GM21528 (cell line): Measurements from ENCODE around the gene NFIB.

Source experiments
- ATAC-seq: cut with Tn5 transposase; IDR thresholded peaks from one replicate; pipeline ENCODE4 v1.9.1; 2021; ENCODE audit warnings: mild to moderate bottlenecking, moderate library complexity; ENCODE audit not compliant: unreplicated experiment, low FRiP score

The NFIB gene

DNA sequence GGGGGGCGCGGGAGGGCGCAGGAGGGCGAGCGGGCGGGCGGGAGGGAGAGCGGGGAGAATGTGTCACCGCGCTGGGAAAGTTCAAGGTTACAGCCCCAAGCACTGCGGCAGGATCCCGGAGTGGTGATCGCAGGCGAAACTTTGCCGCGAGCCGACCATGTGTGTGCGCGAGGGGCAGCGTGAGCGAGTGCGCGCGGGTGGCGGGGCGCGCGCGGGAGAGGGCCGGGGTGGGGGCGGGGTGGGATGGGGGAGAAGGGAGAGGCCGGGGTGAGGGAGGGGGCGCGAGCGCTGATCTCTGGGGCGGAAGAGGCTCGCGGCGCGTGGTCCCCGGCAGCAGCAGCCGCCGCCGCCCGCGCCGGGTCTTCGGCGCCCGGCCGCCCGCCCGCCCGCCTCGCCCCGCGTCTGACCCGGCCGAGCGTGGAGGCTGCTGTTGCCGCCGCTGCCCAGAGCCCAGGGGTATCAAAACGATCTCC is at the start of gene NFIB:
Gene NFIB (minus strand): TSS at position 191 of the 473 bp plus-strand sequence. CDS start 630 bp downstream, outside the sequence.
- ATAC-seq: no peak

DNA sequence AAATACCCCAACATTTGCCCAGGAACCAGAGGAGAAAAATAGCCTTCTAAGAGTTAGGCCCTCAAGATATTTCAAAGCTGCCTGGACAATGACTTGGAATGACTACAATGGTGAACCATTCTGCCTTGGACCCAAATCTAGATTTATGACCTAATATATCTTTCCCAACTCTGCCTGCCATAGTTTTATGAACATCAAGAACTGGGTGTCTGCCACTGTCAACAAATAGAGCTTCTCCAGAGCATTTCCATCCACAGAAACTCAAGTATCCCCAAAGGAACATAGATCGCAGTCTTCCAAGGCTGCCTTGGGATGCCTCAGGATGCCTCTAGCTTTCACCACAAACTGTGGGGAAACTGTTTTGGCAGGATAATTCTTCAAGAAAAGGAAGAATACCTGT is 48.2 kb upstream of the NFIB start:
- no peak for ATAC-seq

GRCh38 chr9:14361074-14361473 is 47.1 kb upstream of the NFIB start:
- ATAC-seq: no peak

DNA sequence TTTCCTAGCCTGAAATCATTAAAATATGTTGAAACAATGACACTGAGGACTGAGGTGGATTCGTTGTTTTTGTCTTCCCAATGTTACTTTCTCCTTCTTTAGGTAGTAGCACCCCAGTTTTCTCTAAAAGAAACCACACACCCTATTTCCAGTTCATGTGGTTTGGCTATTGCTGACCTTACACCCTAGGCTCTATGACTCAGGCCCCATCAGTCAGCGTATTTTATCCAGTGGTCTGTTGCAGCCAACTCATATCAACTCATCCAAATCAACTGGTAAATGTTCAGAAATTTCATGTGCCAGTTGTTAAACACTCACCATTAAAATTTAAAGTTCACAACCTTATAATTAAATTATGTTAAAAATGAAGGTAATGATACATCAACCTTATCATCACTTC is 44.6 kb upstream of the NFIB start:
- ATAC-seq: no peak

DNA sequence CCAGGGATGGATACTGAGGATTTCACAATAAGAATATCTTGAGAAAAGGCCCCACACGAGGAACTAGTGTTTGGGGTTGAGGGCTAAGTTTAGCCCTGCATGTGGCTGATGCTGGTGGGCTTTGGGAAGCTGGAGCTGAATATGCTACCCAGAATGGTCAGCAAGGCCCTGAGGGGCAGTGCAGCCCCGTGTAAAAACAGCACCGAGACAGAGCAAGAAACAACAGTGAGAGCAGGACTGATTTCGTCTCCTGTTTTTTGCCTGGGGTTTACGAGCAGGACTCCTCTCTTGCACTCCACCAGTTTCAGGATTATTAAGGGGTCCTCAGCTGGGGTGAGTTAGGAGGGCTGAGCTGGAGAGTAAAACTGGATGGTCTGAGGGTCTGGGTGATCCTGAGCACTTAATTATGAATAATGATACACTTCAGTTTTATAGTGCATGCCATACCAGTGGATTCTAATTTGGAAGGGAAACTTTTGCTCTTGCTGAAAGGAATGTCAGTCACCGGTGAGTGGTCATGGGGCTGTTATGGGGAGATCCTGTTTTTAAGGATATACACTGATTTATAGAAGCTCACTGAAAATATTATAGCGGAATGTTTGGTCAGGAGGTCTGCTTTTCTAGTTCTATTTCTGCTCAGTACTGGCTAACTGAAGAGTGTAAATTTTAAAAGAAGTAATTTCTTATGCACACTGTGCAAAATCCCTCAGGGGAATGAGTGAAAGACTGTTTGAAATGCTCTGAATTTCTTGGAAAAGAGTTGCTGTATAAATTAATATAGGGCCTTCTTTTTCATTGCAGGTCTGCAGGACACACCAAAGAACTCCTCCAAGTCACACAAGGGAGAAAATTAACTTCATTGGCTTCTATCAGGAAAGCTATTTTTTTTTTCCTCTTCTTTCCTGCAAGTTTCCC is 42.7 kb upstream of the NFIB start:
- no peak for ATAC-seq

DNA sequence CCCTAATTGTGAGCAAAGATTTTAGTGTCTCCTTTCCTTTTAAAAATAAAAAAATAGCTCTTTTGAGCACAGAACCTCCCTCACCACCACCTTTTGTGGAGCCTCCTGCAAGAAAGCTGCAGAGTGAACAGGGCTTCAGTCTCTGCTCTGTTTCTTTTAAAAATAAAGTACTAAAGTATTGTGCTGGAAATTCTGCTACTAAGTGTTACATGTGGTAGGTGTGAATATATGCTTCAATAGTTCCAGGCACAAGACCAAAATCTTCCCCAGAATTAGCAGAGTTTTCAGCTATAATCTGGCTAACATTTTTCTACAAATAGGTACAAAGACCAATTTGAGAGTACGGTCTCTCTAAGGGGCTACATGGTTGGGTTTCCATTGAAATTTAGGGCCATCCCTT is 40.3 kb upstream of the NFIB start:
- no peak for ATAC-seq

DNA sequence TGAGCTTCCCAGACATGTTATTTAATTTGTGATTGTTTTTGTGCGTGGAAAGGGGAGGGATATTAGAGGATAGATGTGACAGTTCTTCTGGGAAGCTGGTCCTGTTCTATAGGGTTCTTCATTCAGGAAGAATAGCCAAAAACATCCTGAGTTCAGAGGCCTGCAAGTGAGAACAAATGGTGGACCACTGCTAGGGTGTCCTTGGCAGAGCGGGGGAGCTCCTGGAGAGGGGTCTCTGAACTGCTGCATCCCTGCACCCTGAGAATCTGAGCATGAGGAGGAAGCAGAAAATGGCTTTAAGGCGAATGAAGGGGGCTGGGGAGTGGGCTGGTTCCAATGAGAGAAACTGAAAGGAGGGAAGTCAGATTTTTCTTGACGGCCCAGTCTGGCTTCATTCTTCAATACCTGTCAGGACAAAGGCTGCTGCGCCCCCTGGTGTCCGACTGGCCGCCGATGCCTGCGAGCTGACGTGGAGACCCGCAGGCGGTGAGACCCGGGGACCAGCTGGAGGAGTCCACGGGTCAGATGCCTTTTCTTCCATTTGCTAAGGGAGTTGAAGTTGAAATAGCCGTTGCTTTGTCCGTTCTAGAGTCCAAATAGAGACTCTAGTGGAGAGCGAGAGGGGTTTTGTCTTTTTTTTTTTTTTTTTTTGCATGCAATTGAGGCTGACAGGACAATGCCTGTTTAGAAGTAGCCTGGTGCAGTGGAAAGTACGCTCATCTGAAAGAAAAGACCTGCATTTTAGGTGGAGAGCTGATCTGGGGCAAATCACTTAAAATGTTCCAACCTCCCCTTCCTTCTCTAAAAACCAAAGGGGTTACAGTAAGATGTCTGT is 39.5 kb upstream of the NFIB start:
- peak; percentile 83 for ATAC-seq

DNA sequence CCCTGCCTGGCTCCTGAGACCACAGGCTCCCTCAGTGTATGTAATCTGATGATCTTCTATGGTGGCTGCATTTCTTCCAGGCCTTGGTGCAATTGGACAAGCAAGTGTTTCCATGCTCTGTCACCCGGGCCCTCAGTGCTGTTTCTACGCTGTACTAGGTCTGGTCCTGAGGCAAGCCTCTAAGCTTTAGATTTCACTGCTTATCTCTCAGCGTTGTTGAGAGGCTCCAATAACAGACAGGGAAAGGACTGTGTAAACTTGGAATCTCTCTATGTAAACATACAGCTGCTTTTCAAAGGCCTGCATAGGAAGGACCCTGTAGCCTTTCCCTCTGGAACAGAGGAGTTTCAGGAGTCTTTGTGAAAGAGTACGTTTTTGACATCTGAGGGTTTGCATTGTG is 38.6 kb upstream of the NFIB start:
- ATAC-seq: no peak

DNA sequence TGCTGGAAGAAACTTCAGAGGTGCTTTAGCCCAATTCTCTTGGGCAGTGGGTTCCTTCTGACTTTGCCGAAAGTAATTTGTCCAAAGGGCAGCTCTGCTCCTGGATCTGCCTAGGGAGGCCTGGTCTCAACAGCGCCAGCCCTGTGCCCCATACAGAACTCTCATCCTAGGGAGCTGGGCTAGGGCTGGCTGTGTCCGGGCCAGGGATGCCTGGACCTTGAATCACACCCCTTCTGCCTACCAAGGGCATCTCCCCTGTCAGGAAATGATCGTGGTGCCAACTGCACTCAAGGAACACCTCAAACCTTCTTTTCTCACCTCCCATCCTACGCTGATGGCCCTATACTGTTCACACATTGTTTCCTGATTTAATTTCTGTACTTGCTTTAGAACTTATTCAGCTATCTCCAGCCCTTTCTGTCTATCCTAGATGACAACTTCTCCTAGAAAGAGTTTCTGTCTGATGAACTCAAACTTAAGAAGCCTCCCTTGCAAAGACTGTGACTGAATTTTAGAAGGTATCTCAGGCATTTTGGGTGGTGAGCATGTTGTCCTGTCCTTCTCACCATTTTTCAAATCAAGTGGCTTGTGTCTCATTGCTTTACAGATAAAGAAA is 37.4 kb upstream of the NFIB start:
- ATAC-seq: no peak

- no peak for ATAC-seq
Observed at GRCh38 chr9:14350754-14351153, 36.8 kb upstream of the NFIB start.

DNA sequence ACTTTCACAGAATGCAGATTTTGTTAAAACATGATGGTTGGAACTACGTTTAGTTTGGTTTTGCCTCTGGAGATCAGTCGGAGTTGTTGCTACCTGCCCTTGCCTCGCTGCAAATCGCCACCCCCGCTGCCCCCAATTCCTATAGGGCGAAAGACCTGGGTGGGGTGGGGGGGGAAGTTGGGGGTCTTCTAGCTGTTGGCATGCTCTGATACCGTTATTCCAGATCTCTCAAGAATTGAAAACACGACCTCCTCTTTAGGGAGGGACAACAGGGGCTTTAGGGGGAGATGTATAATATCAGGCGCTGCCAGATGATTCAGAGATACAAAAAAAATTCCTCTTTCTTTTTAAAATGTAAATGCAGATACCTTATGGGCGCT is 36.4 kb upstream of the NFIB start:
- ATAC-seq: no peak

DNA sequence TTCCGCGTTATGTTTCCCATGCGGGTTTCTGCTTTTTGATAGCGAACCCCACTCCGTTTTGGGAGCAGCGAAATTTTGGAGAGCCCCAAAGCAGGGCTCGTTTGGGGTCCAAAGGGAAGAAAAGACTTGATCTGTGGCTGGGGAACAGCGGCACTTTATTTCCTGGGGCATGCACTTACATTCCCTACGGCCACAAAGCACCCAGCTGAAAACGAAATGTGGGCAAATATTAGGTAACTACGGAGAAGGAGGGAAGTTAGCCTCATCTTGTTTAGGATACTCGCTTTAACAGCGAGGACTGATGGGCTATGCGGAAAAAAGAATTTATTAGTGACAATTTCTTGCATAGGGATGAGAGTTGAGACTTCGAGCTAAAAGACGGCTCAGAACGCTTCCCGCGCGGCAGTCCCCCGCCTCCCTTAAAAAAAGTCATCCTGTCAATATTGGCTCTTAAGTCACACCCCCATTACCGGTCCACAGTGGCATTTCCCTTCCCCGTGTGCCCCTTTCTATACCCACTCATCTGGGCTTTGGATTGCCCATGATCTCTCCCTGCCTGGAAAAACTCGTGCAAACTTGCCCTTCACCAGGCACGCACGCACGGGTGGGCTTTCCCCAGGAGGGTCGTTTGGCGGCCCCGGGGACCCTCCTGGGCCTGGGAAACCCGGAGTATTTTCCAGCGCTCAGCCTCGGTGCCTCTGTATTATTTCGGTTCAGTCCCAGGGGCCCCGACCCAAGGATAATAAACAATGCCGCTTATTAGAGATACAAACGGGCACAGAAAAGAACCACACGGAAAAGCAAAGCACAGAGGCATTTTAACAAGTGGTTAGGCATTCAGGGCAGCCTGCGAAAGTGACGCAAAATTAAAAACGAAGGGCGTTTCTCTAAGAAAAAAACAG is 35.8 kb upstream of the NFIB start:
- ATAC-seq: no peak

DNA sequence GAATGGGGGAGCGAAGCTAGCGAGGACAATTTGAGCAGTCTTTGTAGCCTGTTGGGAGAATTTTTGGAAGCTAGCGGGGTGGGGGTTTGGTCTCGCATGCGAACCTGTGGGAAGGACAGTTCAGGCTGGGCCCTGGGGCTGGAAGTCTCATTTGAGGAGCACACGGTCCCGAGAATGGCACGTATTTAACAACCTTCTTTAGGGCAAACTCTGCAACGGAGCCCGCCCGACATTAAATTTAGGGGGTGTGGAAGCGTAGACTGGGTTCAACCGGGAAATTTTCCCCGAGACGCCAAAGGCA is 35.2 kb upstream of the NFIB start:
- ATAC-seq: no peak

GRCh38 chr9:14348373-14349145 is 34.6 kb upstream of the NFIB start:
- no peak for ATAC-seq

DNA sequence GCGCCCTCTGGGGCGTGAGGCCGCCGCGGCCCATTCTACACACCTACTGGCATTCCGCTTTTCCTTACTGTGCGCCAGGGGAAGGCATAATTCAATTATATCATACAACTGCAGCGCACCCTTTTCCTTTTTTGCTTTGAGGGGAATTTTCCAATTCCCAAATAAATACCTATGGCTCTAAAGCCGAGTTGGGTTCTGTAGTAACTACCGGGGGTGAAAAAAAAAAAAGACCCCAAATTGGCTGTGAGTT is 34.1 kb upstream of the NFIB start:
- ATAC-seq: no peak

GRCh38 chr9:14347406-14348122 is 33.6 kb upstream of the NFIB start:
- no peak for ATAC-seq

GRCh38 chr9:14346811-14347405 is 33.0 kb upstream of the NFIB start:
- no peak for ATAC-seq

DNA sequence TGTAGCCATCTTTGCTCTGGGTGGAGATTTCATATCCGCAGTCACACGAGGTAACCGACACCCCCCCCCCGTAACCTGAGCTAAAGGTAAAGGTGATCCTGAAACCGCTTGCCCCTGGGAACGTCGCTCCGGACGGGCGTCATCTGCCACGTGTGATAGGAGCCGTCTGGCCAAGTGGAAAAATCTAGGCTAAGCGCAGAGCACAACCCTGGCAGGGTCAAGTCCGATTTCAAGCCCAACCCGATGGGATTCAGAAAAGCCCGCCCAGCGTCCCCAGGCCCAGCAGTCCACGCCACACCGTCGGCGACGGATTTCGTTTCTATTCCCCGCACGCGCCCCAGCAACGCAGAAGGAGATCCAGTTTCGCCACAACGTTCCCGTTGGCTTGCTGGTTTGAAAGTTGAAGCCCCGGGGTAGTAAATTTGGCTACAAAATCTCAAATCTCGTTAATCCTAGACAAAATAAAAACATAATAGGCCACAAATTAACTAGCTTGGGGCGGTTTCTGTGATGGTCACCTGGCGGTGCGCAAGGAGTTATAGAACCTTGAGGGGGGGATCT is 32.4 kb upstream of the NFIB start:
- no peak for ATAC-seq
